Measurements from ENCODE around the gene CCT8. TPM values are rescaled to one million over a fixed set of nuclear protein-coding genes. Genes with fewer than 3 reads are reported as not detected.

CCT8 gene
- total and polyA plus RNA-seq, 10 of the 15 experiments (the other 5 are each of a cell fraction or from before 2014, with no cell fraction given), result 321 to 696 (median 471) TPM

- TF ChIP-seq EZH2 (IDR thresholded peaks at IDR 0.05; ENCODE audit: borderline replicate concordance, control insufficient read depth, low read depth, low read length) (no peak), MEF2B (IDR thresholded peaks at IDR 0.05; ENCODE audit: partially characterized antibody, poor library complexity, severe bottlenecking) (no peak), NKRF (conservative IDR thresholded peaks at IDR 0.05) (no peak), SMAD5 (IDR thresholded peaks at IDR 0.05; ENCODE audit: low read depth) (no peak), LARP7 (IDR thresholded peaks at IDR 0.05) (no peak), SUZ12 (IDR thresholded peaks at IDR 0.05; ENCODE audit: unreplicated experiment) (no peak), ZNF24 (IDR thresholded peaks at IDR 0.05) (no peak), BCL3 (IDR thresholded peaks at IDR 0.05; ENCODE audit: borderline replicate concordance, insufficient read depth, low read depth, low read length, poor library complexity, severe bottlenecking) (no peak), SPI1 (IDR thresholded peaks at IDR 0.05; ENCODE audit: borderline replicate concordance, insufficient read depth, low read depth, low read length) (no peak), KAT2A (conservative IDR thresholded peaks at IDR 0.05; ENCODE audit: control insufficient read depth, low read depth, low read length) (no peak), CHD4 (IDR thresholded peaks at IDR 0.05) (no peak), ELK1 (IDR thresholded peaks at IDR 0.05; ENCODE audit: low read depth, low read length) (no peak), WRNIP1 (IDR thresholded peaks at IDR 0.05; ENCODE audit: borderline replicate concordance, low read depth, low read length) (no peak), IRF4 (IDR thresholded peaks at IDR 0.05; ENCODE audit: low read depth, low read length) (no peak), EED (IDR thresholded peaks at IDR 0.05; ENCODE audit: low read depth) (no peak), SP1 (IDR thresholded peaks at IDR 0.05; ENCODE audit: low read depth, low read length) (no peak), SMAD1 (IDR thresholded peaks at IDR 0.05; ENCODE audit: low read depth, partially characterized antibody) (no peak), ZSCAN29 (IDR thresholded peaks at IDR 0.05) (no peak), RFX5 (IDR thresholded peaks at IDR 0.05; ENCODE audit: low read depth, low read length) (no peak), FOXM1 (IDR thresholded peaks at IDR 0.05; ENCODE audit: low read depth, low read length) (no peak)
- POLR2A ChIA-PET, result interaction anchor here (0.7 to 1.4 kb wide), 2 partner anchors 10 to 179 kb away, joined by 3 read pairs; no protein-coding TSS in a partner anchor
- Histone ChIP-seq H3K36me3 (ENCODE audit: control insufficient read depth in 2 of 2, insufficient read depth in 2 of 2, low read length in 1 of 2) (no peaks in the 10 kb centered on the region), H3K27me3 (replicated peaks in 1 of 2; ENCODE audit: control insufficient read depth in 2 of 2, insufficient read depth in 2 of 2, low read length in 1 of 2) (no peaks in the 10 kb centered on the region), H3K4me2 (ENCODE audit: control insufficient read depth, insufficient read depth) (no peak overlapping the region), H3K4me1 (ENCODE audit: control insufficient read depth, insufficient read depth, low read length) (peaks cover 10% of the 10 kb centered on the region), H3K9ac (ENCODE audit: control insufficient read depth, insufficient read depth, low read length) (no peak overlapping the region), H3K9me3 (replicated peaks; ENCODE audit: control insufficient read depth, insufficient read depth, low read length) (no peaks in the 10 kb centered on the region), H2AFZ (ENCODE audit: control insufficient read depth, low read depth, low read length) (no peak overlapping the region), H3K4me3 (no peak overlapping the region), H3K79me2 (ENCODE audit: control insufficient read depth, insufficient read depth, low read length) (no peaks in the 10 kb centered on the region), H4K20me1 (ENCODE audit: control insufficient read depth, insufficient read depth) (no peaks in the 10 kb centered on the region), H3K27ac (ENCODE audit: control insufficient read depth, insufficient read depth) (no peak overlapping the region)
- WGBS (ENCODE audit: insufficient coverage, insufficient replicate concordance, low lambda C conversion rate, missing lambda C conversion rate), result 97% methylated on average over 5 of the region's 5 CpGs
- no TSS peak for BruUV-seq (replicated peaks)
- SMC1A ChIA-PET (ENCODE audit: uncharacterized antibody, unreplicated experiment), result interaction anchor here (0.8 to 4.1 kb wide), 18 partner anchors 10 to 261 kb away, joined by 3 to 37 read pairs (median 5); partner anchors contain the start of gene MAP3K7CL
- CTCF ChIA-PET, result interaction anchor here (0.9 to 2.8 kb wide), 7 partner anchors 8 to 257 kb away, joined by 3 to 7 read pairs (median 4); no protein-coding TSS in a partner anchor
- no peak for FAIRE-seq
- DNase-seq (ENCODE audit: low read depth, low spot score), result no peak
- RAD21 ChIA-PET (ENCODE audit: unreplicated experiment), result interaction anchor here (0.9 to 1.6 kb wide), 6 partner anchors 9 to 734 kb away, joined by 3 to 4 read pairs (median 4); no protein-coding TSS in a partner anchor
- intact Hi-C loops (cut with micrococcal nuclease; ENCODE audit: unreplicated experiment), result no loop called here
- ATAC-seq, result no peak
- in situ Hi-C loops (cut with MboI), result no loop called here
Observed at GRCh38 chr21:29114765-29115500, 41.5 kb upstream of the CCT8 start.
